HG03095 (cell line): ENCODE results near the gene CBX7.

Experiments used
- ATAC-seq: cut with Tn5 transposase; IDR thresholded peaks from one replicate; pipeline ENCODE4 v1.9.1; 2021; ENCODE audit warnings: moderate library complexity; ENCODE audit not compliant: unreplicated experiment

The CBX7 gene

DNA sequence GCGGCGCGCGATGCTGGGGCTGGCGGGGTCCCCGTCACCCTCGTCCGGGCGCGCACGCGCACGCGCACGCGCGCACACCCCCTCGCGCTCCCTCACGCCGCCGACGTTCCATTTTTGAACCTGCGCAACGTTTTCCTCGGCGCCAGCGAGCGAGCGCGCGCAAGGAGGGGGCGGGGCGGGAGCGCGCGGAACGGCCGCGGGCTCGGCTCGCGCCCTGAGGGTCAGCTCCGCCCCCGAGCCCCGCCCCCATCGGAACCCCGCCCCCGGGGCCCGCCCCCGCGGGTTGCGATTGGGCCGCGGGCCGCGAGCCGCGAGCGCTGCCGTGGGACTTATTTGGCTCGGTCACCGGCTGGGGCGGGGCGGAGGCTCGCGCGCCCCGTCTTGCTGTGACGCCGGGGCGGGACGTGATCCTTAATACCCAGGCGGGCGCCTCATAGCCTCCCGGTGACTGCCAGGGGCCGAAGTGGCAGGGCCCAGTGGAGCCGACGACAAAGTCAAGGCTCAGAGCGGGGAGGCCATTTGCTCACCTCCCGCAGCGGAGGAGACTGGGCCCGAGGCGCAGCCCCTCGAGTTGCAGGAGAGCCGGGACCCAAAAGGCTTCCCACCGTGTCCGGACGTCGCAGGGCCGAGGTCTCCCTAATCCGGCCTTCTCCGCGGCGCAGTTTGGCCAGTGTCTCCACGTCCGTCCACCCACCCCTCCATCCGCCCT, at the start of gene CBX7:
CBX7 (minus strand) TSS at position 170 of the 709 bp plus-strand sequence. CDS start 236 bp downstream, outside the sequence.
- peak; percentile 60 for ATAC-seq

DNA sequence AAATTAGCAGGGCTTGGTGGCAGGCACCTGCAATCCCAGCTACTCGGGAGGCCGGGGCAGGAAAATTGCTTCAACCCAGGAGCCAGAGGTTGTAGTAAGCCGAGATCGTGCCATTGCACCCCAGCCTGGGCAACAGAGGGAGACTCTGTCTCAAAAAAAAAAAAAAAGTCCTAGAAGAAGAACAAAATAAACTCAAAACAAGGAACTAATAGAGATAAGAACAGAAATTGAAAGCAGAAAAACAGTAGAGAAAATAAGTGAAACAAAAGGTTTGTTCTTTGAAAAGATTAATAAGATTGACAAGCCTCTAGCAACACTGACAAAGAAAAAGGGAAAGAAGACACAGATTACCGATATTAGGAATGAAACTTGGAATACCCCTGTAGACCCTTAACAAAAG, 45.1 kb upstream of the CBX7 start:
- no peak for ATAC-seq

DNA sequence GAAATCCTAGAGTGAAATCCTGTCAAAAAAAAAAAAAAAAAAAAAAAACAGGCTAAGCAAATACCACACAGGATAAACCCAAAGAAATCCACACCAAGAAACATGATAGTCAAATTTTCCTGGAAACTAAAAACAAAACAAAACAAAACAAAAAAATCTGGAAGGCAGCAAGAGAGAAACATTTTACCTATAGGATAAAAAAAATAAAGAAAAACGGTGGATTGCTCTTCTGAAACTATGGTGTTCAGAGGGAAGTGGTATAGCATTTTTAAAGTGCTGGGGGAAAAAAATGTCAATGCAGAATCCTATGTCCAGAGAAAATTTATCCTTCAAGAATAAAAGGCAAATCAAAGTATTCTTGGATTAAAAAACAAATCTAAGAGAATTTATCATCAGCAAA, 41.6 kb upstream of the CBX7 start:
- no peak for ATAC-seq

DNA sequence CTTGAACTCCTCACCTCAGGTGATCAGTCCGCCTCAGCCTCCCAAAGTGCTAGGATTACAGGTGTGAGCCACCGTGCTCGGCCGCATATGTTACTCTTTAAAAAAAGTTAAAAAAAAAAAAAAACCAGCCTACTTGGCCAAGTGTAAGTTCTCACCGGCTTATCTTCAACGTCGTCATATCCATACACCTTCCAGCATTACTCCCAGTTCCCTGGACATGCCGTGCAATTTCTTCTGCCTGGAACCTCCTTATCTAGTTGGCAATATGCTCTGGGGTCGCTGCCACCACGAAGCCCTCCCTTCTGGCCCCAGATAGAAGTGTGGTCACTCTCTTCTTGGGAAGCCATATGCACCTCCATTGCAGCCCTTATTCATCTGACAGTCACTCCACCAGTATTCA, 36.3 kb upstream of the CBX7 start:
- ATAC-seq: no peak

DNA sequence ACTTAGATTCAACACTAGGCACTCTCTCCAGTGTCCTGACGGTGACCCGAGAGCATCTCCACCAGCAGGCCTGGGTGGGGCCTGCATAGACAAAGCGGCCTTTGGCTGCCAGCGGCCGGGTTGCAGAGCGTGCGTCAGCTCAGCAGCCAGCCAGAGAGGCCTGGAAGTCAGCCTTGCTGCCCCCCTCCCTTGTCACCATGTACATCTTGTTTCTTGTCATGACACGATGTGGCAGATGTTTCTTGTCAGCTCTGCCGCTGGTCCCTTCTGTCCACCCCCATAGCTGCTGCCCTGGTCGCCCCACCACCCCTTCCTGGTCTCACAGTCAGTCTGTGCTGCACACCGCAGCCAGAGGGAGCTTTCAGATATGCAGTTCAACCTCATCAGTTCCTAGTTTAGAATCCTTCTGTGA, 33.1 kb upstream of the CBX7 start:
- ATAC-seq: no peak

DNA sequence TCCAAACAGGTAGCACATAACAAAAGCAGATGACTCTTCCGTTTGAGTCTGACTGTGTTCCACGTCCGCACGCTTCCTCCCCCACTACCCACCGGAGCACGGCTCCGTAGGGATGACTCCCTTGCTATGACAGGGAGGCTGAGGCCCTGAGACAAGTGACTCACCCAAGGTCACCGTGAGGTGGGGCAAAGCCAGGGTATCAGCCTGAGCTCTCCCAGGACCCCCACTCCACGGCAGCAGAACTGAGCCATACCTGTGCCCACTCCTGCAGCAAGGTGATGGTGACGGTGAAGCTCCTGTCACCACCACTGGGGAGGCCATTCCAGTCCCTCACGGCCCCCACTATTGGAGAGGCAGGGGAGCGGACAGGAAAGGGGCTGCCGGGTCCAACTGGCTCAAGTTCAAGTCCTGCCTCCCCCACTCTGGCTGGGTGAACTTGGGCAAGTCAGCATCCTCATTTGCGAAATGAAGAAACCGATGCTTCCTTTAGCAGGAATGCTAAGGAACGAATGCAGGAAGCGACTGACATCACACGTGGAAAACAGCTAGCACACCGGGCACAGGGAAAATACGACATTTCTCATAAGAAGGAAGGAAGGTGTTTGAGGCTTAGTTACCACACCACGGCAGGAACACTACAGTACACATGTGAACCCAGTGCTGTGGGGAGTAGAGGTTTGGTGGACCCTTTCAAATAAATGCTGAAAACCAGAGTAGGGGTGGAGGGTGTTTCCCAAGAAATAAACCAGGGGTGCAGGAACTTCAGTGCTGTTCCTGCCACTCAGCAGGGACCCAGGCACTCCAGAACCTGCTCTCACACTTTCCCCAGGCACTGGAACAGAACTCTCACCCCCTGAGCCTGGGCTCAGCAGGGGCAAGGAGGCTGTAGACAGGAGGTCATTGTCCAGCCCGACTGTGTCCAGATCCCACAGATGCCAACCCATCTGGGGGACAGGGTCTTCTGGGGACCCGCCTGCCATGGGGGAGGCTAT, 32.4 kb upstream of the CBX7 start:
- ATAC-seq: no peak

DNA sequence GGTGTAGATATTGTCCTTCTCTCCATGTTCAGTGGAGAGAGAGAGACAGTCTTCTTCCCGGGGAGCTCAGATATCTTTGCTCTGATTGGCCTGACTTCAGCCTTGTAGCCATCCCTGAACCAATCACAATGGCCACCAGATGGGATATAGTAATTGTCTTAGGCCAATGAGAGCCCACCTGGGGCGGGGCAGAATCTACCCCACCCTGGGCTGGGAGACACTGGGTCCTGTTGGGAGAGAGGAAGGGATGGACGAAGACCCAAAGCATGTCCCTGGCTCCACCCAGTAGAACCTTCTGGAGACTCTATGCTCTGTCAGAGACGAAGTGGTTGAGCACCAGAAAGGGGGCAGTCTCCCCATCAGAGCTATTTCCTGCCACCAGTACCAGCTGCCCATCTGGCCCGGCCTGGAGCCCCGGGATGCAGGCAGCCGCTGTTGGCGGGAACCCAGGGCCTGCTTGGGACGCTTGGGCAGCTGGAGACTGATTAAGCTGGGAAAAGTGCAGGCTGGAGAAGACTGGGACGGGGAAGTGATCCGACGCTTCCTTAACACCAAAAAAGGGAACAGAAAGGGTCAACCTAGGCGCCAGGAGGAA, 31.6 kb upstream of the CBX7 start:
- ATAC-seq: no peak

DNA sequence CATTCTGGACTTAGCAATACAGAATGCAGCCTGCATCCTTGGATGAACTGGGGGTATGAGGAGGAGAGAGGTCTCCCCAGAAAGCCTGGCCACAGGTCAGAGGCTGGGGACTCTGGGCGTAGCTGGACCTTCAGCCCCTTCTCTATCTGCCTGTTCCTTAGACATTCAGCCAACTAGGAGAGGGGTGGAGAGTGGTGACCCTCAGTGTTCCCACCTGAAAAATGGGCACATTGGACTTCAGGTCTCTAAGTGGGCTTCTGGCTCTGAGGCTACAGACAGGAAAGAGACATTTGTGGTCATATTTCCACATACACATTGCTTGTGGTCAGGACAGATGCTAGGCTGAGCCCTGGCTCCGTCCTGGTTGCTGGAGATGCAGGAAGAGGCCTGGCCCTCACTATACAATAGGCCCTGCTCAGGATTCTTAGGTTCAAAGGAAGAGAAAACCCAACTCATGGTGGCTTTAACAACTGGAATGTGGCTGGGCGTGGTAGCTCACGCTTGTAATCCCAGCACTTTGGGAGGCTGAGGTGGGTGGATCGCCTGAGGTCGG, 30.1 kb upstream of the CBX7 start:
- ATAC-seq: no peak

DNA sequence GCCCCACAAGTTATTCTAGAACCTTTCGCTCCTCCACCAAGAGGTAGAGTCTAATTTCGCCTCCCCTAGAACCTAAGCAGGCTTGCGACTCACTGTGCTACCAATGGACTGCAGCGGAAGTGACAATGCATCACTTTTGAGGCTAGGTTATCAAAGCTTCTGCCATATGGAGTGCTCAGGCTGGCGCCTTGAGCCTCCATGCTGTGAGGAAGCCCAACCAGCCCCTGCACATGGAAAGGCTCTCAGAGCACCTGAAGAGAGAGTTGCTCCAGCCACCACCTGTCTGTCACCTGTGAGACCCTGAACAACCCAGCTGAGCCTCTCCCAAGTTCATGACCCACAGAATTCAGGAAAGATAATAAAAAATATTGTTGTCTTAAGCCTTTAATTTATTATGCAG, 29.3 kb upstream of the CBX7 start:
- no peak for ATAC-seq

DNA sequence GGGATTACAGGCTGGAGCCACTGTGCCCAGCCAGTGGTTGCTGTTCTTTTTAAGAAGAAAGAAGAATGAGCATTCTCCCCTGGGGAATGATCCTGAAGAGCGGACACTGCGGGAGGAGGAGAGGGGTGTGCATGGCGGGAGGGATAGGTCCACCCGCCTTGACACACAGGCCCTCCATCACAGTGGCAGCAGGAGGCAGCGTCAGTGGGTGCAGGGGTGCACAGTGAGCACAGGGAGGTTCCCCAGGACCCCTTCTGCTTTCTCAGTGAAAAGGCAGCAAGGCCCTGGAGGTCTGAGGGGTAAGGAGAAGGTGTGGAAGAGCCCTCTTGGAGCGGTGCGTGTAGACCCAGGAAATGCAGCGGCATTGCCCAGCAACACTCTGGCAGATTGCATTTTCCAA, 28.9 kb upstream of the CBX7 start:
- no peak for ATAC-seq

DNA sequence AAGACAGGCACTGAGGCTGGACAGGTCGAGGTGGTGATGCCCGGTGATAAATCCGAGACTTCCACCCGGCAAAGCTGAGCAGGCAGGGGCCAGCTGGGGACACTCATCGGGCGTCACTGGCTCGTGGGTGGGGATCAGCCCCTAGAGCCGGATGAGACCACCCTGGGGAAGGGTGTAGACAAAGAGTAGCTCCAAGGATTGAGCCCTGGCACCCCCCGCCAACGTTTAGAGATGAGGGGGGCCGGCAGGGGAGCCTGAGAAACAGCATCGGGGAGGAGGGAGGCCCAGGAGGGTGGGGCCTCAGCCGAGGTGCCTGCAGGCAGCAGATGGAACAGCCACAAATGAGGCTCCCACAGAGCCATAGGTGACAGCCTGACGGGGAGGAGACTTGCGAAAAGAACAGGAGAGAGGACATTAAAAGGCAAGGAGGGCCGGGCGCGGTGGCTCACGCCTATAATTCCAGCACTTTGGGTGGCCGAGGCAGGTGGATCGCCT, 27.4 kb upstream of the CBX7 start:
- ATAC-seq: no peak

DNA sequence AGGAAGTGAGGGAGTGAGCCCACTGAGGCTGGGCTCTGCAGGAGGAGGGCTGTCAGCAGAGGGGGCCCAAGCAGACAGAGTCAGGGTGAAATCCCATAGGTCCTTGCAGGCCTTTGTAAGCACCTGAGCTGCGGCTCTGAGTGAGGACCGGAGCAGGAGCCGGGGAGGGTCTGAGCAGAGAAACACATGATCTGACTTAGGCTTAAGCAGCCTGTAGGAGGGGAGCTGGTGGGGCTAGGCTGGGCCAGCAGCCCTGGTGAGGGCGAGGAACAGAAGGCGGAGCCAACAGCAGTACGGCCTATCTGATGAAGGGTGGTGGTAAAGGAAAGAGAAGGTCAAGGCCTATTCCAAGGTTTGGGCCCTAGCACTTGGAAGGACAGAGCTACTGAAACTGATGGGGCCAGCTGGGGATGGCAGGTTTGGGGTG, 26.9 kb upstream of the CBX7 start:
- ATAC-seq: no peak

DNA sequence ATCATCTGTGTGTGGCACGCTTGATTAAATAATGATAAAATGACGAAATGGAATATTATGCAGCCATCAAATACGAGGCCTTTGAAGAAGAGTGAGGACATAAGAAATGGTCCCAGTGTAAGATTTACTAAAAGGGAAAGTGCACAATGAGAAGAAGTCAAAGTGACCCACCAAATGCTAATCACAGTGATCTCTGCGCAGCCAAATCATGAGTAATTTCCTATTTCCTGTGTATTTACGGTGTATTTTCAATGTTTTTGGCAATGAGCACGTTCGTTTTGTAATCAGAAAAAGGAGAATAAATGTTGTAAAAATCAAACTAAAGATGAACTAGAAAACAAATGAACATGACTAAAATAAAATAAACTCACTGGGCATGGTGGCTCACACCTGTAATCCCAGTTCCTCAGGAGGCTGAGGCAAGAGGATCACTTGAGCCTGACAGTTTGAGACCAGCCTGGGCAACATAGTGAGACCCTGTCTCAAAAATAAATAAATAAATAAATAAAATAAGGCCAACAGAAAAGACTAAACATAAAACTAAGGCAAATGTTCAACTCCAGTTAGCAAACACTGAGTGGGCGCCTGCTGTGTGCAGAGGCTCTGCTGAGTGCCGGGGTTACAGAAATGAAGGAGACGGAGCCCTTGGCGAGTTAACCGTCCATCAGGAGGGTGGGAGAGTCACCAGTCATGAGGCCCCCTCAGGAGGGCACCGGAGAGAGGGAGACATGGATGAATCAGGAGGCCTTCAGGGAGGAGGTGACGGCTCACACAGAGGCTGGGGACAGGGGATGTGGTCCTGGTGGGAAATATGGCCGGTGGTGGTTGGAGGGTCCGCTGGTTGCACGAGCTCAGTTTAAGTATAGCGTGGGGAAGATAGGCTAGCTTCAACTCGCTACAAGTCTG, 26.0 kb upstream of the CBX7 start:
- ATAC-seq: no peak

DNA sequence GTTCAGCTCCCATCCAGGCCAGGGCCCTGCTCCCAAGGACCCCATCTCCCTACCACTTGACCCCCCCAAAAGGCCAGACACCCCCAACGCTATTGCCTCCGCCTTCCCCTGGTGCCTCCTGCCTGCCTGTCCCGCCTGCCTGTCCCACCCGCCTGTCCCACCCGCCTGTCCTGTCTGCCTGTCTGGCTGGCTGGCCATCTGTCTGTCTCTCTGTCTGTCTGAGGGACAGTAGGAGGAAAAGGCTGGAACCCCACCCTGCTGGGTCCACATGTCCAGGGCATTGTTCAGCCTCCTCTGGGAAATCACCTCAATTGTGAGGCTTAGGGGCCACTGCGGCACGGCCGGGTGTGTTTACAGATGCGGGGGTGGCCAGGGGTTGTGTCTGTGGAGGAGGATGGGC, 25.3 kb upstream of the CBX7 start:
- ATAC-seq: no peak

DNA sequence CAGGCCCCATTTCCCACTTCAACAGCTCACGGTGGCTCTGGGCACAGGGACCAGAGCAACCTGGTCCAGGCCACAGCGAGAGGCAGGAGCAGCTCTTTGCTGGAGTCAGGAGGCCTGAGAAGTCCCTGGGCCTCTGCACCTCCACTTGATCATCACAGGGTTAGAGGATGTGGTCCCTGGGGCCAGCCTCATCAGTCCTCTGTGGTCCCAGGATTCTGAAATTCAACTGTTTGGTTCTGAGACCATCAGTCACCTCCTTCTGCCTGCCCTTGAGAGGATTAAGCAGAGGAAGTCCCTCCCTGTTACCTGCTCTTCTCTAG, 24.9 kb upstream of the CBX7 start:
- no peak for ATAC-seq

DNA sequence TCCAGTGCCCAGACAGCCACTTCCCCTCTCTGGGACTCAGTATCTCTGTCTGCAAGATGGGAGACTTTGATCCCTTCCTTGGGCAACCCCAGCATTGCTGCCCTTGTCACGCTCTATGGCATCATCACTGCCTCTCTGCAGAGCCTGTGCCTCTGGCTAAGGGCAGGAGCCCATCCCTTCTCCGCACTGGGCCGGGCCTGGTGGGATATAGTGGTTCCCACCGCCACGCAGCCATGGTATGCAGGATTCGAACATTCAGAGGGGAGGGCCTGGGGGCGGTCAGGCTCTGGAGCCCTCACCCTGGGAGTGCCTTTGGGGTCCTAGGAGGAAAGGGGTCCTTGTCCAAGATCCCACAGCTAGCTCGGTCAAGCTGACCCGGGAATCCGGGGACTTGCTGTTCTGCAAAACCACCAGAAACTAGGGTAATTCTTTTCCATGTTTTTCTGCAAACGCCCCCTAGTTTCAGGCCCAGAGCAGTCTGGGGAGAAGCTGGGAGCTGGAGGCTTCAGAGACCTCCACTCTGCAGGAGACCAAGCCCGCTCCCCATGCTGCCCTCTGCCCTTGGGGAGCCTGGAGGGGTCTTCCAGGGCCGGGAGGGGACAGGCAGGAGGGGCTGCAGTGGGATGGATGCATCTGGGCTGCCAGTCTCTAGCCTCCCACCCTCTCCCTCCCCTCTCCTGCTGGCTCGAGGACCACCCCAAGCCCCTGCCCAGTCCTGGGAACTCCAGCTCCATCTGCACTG, 24.4 kb upstream of the CBX7 start:
- ATAC-seq: no peak

DNA sequence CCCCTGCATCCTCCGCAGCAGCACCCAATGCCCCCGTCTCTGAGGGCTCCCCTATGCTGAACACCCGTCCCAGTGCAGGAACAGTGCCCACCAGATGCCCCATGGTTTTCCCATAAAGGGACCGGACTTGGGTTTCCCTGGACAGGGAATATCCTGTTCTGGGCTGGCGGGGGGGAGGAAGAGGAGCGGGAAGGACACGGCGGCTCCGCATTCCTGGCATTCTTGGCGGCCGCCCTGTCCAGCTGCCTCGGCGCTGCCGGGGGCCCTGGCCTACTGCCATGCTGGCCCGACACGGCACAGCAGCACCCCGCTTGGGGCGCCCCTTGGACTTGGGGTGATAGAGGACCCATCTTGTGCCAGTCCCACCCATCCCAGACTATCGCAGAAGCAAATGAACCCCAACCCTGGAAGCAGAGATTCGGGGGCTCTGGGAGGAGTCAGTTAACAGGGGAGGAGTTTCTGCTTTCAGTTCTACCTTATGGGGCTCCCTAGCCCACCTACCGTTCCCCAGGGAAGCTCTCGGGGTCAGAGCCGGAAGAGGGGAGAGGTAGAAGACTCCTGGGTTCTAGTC, 23.7 kb upstream of the CBX7 start:
- no peak for ATAC-seq

DNA sequence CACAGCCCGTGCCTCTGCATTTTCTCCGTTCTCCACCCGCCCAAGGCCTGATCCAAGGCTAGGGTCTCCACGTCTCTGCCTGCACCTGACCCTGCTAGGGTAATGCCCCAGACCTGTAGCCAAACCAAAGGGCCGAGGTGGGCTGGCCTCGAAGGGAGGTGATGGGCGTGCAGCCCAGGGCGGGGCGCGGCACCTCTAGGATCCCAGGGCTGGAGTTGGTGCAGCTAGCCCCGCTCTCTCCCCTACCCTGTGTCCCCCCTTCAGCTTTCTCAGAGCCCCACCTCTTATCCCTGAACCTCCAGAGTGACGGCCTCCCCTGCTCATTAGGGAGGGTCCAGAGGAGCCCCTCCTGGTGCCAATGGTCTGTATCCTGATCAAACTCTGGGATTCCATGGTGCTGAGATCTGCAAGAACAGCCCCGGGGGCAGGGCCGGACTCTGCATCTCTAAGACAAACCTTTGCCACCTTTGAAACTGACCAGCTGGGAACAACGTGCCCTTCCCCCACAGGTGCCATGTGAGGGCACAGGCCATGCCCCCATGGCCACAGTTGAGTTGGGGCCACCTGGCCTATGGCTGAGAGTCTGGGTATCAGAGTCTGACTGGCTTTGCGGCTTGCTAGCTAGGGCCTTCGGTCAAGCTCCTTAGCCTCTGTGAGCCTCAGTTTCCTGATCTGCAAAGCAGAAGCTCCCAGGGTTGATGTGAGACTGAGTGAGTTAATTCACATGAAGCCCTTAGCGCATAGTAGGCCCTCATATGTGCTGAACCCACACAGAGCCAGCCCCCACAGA, 23.1 kb upstream of the CBX7 start:
- ATAC-seq: no peak
